Stimulated activated CD4-positive, alpha-beta T cell treated with anti-CD3 and anti-CD28 coated beads, Interleukin-1b, Interleukin-23, amount 100 ng/mL, for 4 hours (primary cell): ENCODE data around the gene CLECL1.
"Not testable (repeated sequence)": the region's sequence is repeated elsewhere in the genome, so short reads cannot be mapped to it uniquely, and the experiment has no call there.

Experiments used
- DNase-seq, 2 donors: peaks; one replicate each; pipeline ENCODE4 v3.0.0-alpha.2; 2020; ENCODE audit warnings: low read depth in 2 of 2

CLECL1 gene

GRCh38 chr12:9695150-9695549, 37.7 kb downstream of the CLECL1 start:
- not testable (repeated sequence) for DNase-seq

GRCh38 chr12:9694241-9694640, 38.7 kb downstream of the CLECL1 start:
- no peak for DNase-seq

- no peak for DNase-seq
Measured at GRCh38 chr12:9692909-9693308, 40.0 kb downstream of the CLECL1 start.

GRCh38 chr12:9687228-9687627, 45.7 kb downstream of the CLECL1 start:
- DNase-seq, result no peak

GRCh38 chr12:9685915-9686314, 47.0 kb downstream of the CLECL1 start:
- no peak for DNase-seq

- DNase-seq, result not testable (repeated sequence)
Measured at GRCh38 chr12:9685366-9685765, 47.5 kb downstream of the CLECL1 start.

GRCh38 chr12:9682949-9683348, 49.9 kb downstream of the CLECL1 start:
- not testable (repeated sequence) for DNase-seq

- DNase-seq, result not testable (repeated sequence)
Measured at GRCh38 chr12:9682508-9682907, 50.4 kb downstream of the CLECL1 start.

GRCh38 chr12:9674226-9674590, 58.7 kb downstream of the CLECL1 start:
- no peak for DNase-seq

- DNase-seq, result no peak
Measured at GRCh38 chr12:9673404-9674225, 59.3 kb downstream of the CLECL1 start.
